ENCODE results near the gene CCND1. TPM values are rescaled to one million over a fixed set of nuclear protein-coding genes. Genes with fewer than 3 reads are reported as not detected.

Gene CCND1
- total RNA-seq, 1 experiment from 2014 or later = 372 TPM

DNA sequence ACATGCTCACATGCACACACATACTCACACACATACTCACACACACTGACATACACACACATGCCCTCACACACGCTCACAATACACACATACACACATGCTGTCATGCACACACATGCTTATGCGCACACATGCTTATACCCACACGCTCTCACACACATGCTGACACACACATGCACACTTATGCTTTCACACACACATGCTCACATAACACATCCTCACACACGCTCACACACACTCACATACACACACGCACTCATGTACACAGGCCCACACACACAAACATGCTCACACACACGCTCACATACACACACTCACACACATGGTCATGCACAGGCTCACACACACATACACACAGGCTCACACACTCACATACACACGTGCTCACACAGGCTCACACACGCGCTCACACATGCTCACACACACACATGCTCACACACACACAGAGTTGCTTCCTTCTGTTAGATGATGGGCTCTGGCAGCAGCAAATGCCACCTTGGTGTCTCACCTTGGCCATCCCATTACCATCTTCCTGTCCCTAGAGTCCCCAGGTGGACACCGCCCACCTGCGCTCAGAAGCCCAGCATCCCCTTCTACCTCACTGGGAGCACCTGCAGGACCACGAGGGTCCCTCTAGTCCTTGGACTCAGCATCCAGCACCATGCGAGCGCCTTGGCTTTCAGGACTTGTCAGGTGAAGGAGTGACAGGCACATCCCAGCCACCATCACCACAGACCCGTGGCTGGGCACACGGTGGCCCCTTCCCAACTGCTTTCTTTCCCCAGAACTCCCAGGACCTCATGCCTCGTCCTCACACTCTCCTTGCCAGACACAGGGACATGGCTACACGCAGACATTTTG is 44.9 kb upstream of the CCND1 start:
- Histone ChIP-seq H3K27me3 (ENCODE audit: insufficient read depth, low read length) (no peaks in the 10 kb centered on the region), H4K91ac (ENCODE audit: insufficient read length, low read depth, low read length) (no peak overlapping the region), H3K9me3 (ENCODE audit: control insufficient read depth, low read depth, low read length) (no peaks in the 10 kb centered on the region), H2BK120ac (ENCODE audit: low read depth, low read length, poor library complexity, severe bottlenecking) (no peak overlapping the region), H4K5ac (ENCODE audit: insufficient read length, low read depth, low read length) (peak overlapping the region; percentile 2), H3K14ac (ENCODE audit: insufficient read depth, low read length) (no peak overlapping the region), H3K79me1 (ENCODE audit: insufficient read depth, low read depth, low read length, poor library complexity, severe bottlenecking) (no peaks in the 10 kb centered on the region), H3K18ac (ENCODE audit: insufficient read length, low read depth, low read length) (no peak overlapping the region), H3K4me2 (ENCODE audit: insufficient read depth, insufficient read length, low read length) (no peak overlapping the region), H2BK5ac (ENCODE audit: insufficient read length, low read length) (no peak overlapping the region), H3K4me1 (ENCODE audit: insufficient read depth, low read length) (no peaks in the 10 kb centered on the region), H4K20me1 (ENCODE audit: control insufficient read depth, insufficient read depth, insufficient read length) (no peaks in the 10 kb centered on the region), H3K9ac (ENCODE audit: extremely low read depth, insufficient read length, low read length) (no peak overlapping the region), H3K27ac (ENCODE audit: insufficient read length, low read depth, low read length) (no peak overlapping the region), H2BK20ac (ENCODE audit: low read depth, low read length, poor library complexity, severe bottlenecking) (no peak overlapping the region), H2AFZ (ENCODE audit: low read length) (no peak overlapping the region), H3T11ph (ENCODE audit: low read length) (no peak overlapping the region), H2BK15ac (ENCODE audit: low read depth, low read length) (no peak overlapping the region), H2BK12ac (ENCODE audit: insufficient read length, low read depth, low read length) (no peak overlapping the region), H3K23ac (ENCODE audit: insufficient read length, low read depth, low read length) (no peak overlapping the region), H2AK5ac (ENCODE audit: insufficient read length, low read length) (no peak overlapping the region), H3K4ac (ENCODE audit: low read depth, low read length) (no peak overlapping the region), H4K8ac (replicated peaks; ENCODE audit: insufficient read length, low read depth, low read length) (peak overlapping the region; percentile 38), H3K56ac (ENCODE audit: insufficient read length, low read depth, low read length) (no peak overlapping the region), H3K79me2 (ENCODE audit: insufficient read depth, low read length) (no peaks in the 10 kb centered on the region), H3K23me2 (ENCODE audit: insufficient read length, low read depth, low read length, poor library complexity, severe bottlenecking) (no peaks in the 10 kb centered on the region)
- H3K27ac Mint-ChIP-seq = no peak overlapping the region
- H3K9me3 Mint-ChIP-seq = 0 out of 5 replicates have a peak, but pooled peaks cover 0 to under 1% of the 10 kb centered on the region in 2 experiments
- no peak overlapping the region for H3K4me3 Mint-ChIP-seq
- no peak for DNase-seq
- TF ChIP-seq, protein P1, sequence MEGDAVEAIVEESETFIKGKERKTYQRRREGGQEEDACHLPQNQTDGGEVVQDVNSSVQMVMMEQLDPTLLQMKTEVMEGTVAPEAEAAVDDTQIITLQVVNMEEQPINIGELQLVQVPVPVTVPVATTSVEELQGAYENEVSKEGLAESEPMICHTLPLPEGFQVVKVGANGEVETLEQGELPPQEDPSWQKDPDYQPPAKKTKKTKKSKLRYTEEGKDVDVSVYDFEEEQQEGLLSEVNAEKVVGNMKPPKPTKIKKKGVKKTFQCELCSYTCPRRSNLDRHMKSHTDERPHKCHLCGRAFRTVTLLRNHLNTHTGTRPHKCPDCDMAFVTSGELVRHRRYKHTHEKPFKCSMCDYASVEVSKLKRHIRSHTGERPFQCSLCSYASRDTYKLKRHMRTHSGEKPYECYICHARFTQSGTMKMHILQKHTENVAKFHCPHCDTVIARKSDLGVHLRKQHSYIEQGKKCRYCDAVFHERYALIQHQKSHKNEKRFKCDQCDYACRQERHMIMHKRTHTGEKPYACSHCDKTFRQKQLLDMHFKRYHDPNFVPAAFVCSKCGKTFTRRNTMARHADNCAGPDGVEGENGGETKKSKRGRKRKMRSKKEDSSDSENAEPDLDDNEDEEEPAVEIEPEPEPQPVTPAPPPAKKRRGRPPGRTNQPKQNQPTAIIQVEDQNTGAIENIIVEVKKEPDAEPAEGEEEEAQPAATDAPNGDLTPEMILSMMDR (conservative IDR thresholded peaks at IDR 0.05) = no peak
- H3K4me1 Mint-ChIP-seq = peaks cover 2 to 4% of the 10 kb centered on the region in 2 experiments; a peak in 2 of 4 replicates
- H3K27me3 Mint-ChIP-seq (ENCODE audit: low read depth) = peaks cover 2% of the 10 kb centered on the region; the same call in 1 of the 2 replicates
- WGBS (ENCODE audit: extremely low coverage, insufficient read length, low lambda C conversion rate) = 100% methylated on average over 2 of the region's 18 CpGs
- peaks cover 0 to 1% (median under 1%) of the 10 kb centered on the region in 3 experiments; a peak in 2 of 7 replicates for H3K36me3 Mint-ChIP-seq (ENCODE audit: insufficient read depth in 1 of 3, low read depth in 3 of 3)
